HUES64 (cell line): ENCODE data around the gene GRIP2.

Source experiments
- H3K27ac ChIP-seq: 2 replicates; pipeline ENCODE4 v1.7.0; 2013; ENCODE audit warnings: low read depth, low read length, inconsistent platforms
- H3K27me3 ChIP-seq: 2 replicates; pipeline ENCODE4 v1.6.1; 2013; ENCODE audit warnings: mild to moderate bottlenecking, low read length; ENCODE audit not compliant: insufficient read depth
- H3K36me3 ChIP-seq: 2 replicates; pipeline ENCODE4 v1.6.1; 2013; ENCODE audit warnings: mild to moderate bottlenecking, low read length; ENCODE audit not compliant: insufficient read depth
- H3K4me1 ChIP-seq: 2 replicates; pipeline ENCODE4 v1.6.1; 2013; ENCODE audit warnings: mild to moderate bottlenecking, low read length, moderate library complexity; ENCODE audit not compliant: insufficient read depth
- H3K4me3 ChIP-seq: 2 replicates; pipeline ENCODE4 v1.5.1; 2013; ENCODE audit warnings: mild to moderate bottlenecking, low read length, moderate library complexity
- H3K9ac ChIP-seq: 2 replicates; pipeline ENCODE4 v1.6.1; 2013; ENCODE audit warnings: mild to moderate bottlenecking, low read depth, low read length
- H3K9me3 ChIP-seq: 2 replicates; pipeline ENCODE4 v1.6.1; 2013; ENCODE audit warnings: low read depth, low read length; ENCODE audit not compliant: insufficient read depth
- WGBS: fragments of 150-250, 120-280 bp; methylation state at CpG from one replicate; pipeline ENCODE4 v1.1.7; 2013; ENCODE audit warnings: missing lambda C conversion rate; 5-methylcytosine and 5-hydroxymethylcytosine counted together

GRIP2 gene

GRCh38 chr3:14489641-14490040 lies 50.5 kb downstream of the GRIP2 start:
- no peaks in the 10 kb centered on the region for H3K4me1 ChIP-seq
- no peak overlapping the region for H3K27ac ChIP-seq
- peaks cover 42% of the 10 kb centered on the region for H3K36me3 ChIP-seq
- no peaks in the 10 kb centered on the region for H3K9me3 ChIP-seq
- no peak overlapping the region for H3K4me3 ChIP-seq
- no peak overlapping the region for H3K9ac ChIP-seq
- 86% methylated on average over 5 of the region's 7 CpGs for WGBS
- no peaks in the 10 kb centered on the region for H3K27me3 ChIP-seq

- Histone ChIP-seq H3K4me3 (no peak overlapping the region), H3K9ac (no peak overlapping the region), H3K36me3 (peaks cover 54% of the 10 kb centered on the region), H3K4me1 (no peaks in the 10 kb centered on the region), H3K9me3 (no peaks in the 10 kb centered on the region), H3K27ac (no peak overlapping the region), H3K27me3 (no peaks in the 10 kb centered on the region)
- WGBS, result 91% methylated on average over 7 of the region's 7 CpGs
Observed at GRCh38 chr3:14488286-14489041, 51.7 kb downstream of the GRIP2 start.

- 90% methylated on average over 7 of the region's 7 CpGs for WGBS
- Histone ChIP-seq H3K27ac (no peak overlapping the region), H3K4me3 (no peak overlapping the region), H3K27me3 (no peaks in the 10 kb centered on the region), H3K36me3 (peaks cover 60% of the 10 kb centered on the region), H3K9me3 (no peaks in the 10 kb centered on the region), H3K9ac (no peak overlapping the region), H3K4me1 (no peaks in the 10 kb centered on the region)
Observed at GRCh38 chr3:14487821-14488220, 52.3 kb downstream of the GRIP2 start.

- peaks cover 66% of the 10 kb centered on the region for H3K36me3 ChIP-seq
Observed at GRCh38 chr3:14487086-14487485, 53.1 kb downstream of the GRIP2 start.

GRCh38 chr3:14486460-14486859 lies 53.7 kb downstream of the GRIP2 start:
- peaks cover 72% of the 10 kb centered on the region for H3K36me3 ChIP-seq
- H3K4me1 ChIP-seq, result no peaks in the 10 kb centered on the region
- H3K27ac ChIP-seq, result no peak overlapping the region
- no peaks in the 10 kb centered on the region for H3K9me3 ChIP-seq
- H3K27me3 ChIP-seq, result no peaks in the 10 kb centered on the region
- H3K9ac ChIP-seq, result no peak overlapping the region
- 96% methylated on average over 5 of the region's 5 CpGs for WGBS
- H3K4me3 ChIP-seq, result no peak overlapping the region

More at GRCh38 chr3:14487086-14487485, 53.1 kb downstream of the GRIP2 start:
- Histone ChIP-seq H3K27me3 (no peaks in the 10 kb centered on the region), H3K9ac (no peak overlapping the region), H3K9me3 (no peaks in the 10 kb centered on the region), H3K4me1 (no peaks in the 10 kb centered on the region), H3K27ac (no peak overlapping the region), H3K4me3 (no peak overlapping the region)
- WGBS, result 93% methylated on average over 8 of the region's 8 CpGs

GRCh38 chr3:14485981-14486380 lies 54.2 kb downstream of the GRIP2 start:
- WGBS, result 95% methylated on average over 3 of the region's 3 CpGs

GRCh38 chr3:14484741-14485140 lies 55.4 kb downstream of the GRIP2 start:
- Histone ChIP-seq H3K4me3 (no peak overlapping the region), H3K9me3 (no peaks in the 10 kb centered on the region), H3K9ac (no peak overlapping the region), H3K4me1 (no peaks in the 10 kb centered on the region), H3K27ac (no peak overlapping the region), H3K27me3 (no peaks in the 10 kb centered on the region), H3K36me3 (peaks cover 90% of the 10 kb centered on the region)
- 94% methylated on average over 17 of the region's 17 CpGs for WGBS

More at GRCh38 chr3:14485981-14486380, 54.2 kb downstream of the GRIP2 start:
- Histone ChIP-seq H3K9me3 (no peaks in the 10 kb centered on the region), H3K36me3 (peaks cover 77% of the 10 kb centered on the region), H3K9ac (no peak overlapping the region), H3K4me3 (no peak overlapping the region), H3K4me1 (no peaks in the 10 kb centered on the region), H3K27ac (no peak overlapping the region), H3K27me3 (no peaks in the 10 kb centered on the region)

GRCh38 chr3:14483286-14483685 lies 56.9 kb downstream of the GRIP2 start:
- Histone ChIP-seq H3K9me3 (no peaks in the 10 kb centered on the region), H3K9ac (no peak overlapping the region), H3K4me1 (no peaks in the 10 kb centered on the region), H3K27me3 (no peaks in the 10 kb centered on the region), H3K4me3 (no peak overlapping the region), H3K36me3 (peaks cover 96% of the 10 kb centered on the region), H3K27ac (no peak overlapping the region)
- 98% methylated on average over 1 of the region's 1 CpG for WGBS

- 78% methylated on average over 2 of the region's 2 CpGs for WGBS
- Histone ChIP-seq H3K36me3 (peaks cover 98% of the 10 kb centered on the region), H3K9me3 (no peaks in the 10 kb centered on the region)
Observed at GRCh38 chr3:14482271-14482721, 57.8 kb downstream of the GRIP2 start.

GRCh38 chr3:14481646-14482036 lies 58.5 kb downstream of the GRIP2 start:
- Histone ChIP-seq H3K4me3 (no peak overlapping the region), H3K9me3 (no peaks in the 10 kb centered on the region), H3K27ac (no peak overlapping the region; the same call in 1 of the 2 replicates), H3K9ac (no peak overlapping the region), H3K27me3 (no peaks in the 10 kb centered on the region), H3K36me3 (peaks cover 98% of the 10 kb centered on the region), H3K4me1 (no peaks in the 10 kb centered on the region)
- whole genome bisulfite sequencing, result 95% methylated on average over 13 of the region's 13 CpGs

More at GRCh38 chr3:14482271-14482721, 57.8 kb downstream of the GRIP2 start:
- no peak overlapping the region for H3K4me3 ChIP-seq
- peak overlapping the region; percentile 30; the same call in 1 of the 2 replicates for H3K27ac ChIP-seq
- H3K4me1 ChIP-seq, result no peaks in the 10 kb centered on the region
- 0 out of 2 replicates have a peak overlapping the region, but pooled peaks have one; percentile 13 for H3K9ac ChIP-seq
- H3K27me3 ChIP-seq, result no peaks in the 10 kb centered on the region

GRCh38 chr3:14481018-14481645 lies 59.0 kb downstream of the GRIP2 start:
- Histone ChIP-seq H3K27me3 (no peaks in the 10 kb centered on the region), H3K4me1 (no peaks in the 10 kb centered on the region), H3K9ac (no peak overlapping the region), H3K36me3 (peaks cover 98% of the 10 kb centered on the region), H3K4me3 (no peak overlapping the region), H3K9me3 (no peaks in the 10 kb centered on the region), H3K27ac (no peak overlapping the region)
- WGBS, result 93% methylated on average over 10 of the region's 10 CpGs
